ENCODE data around the gene SIRPA.

SIRPA gene

DNA sequence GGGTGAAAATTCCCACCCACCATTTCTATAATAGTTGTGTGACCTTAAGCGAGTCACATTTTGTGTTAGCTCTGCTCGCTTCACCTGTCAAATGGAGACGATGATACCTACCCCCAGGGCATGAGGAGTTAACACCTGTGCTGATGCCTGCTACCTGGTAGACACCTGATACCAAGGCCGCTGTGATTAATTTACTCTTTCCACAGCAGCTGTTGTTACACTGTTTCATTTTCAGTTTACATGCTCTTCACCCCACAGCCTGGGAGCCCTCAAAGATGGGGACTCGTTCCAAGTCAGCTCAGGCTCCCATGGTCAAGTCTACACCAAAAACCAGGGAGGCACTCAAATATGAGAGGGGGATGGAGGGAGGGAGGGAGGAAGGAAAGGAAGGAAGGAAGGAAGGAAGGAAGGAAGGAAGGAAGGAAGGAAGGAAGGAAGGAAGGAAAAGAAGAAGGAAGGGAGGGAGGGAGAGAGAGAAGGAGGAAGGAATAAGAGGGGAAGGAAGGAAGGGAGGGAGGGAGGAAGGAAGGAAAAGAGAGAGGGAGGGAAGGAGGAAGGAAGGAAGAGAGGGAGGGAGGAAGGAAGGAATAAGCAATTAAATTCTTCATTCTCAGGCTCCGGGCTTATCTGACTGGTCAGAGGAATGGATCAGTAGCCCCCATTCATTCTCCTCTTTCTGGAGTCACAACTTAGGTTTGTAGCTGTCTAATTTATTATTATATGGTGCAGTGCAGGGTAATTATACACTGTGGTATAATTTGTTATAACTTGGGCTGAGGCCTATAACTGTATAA, 57.7 kb downstream of the SIRPA start:
- DNase-seq: no peak

DNA sequence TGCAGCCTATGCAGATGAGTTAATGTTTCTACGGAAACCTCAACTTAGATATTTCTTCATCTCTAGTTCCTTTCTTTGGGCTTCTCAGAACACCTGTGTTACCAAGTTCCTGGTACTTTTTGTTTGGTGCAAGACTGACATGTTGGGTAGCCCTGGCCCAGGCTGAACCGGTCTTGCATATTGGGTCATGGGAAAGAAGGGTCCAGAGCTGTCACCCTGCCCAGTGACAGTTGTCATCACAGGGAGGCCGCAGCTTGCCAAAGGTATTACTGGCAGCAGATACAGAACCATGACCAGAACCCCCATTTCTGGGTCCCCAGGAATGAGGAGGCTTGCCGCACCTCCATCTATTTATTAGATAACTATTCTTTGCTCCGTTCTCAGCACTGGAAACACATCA, 58.4 kb downstream of the SIRPA start:
- DNase-seq: no peak

DNA sequence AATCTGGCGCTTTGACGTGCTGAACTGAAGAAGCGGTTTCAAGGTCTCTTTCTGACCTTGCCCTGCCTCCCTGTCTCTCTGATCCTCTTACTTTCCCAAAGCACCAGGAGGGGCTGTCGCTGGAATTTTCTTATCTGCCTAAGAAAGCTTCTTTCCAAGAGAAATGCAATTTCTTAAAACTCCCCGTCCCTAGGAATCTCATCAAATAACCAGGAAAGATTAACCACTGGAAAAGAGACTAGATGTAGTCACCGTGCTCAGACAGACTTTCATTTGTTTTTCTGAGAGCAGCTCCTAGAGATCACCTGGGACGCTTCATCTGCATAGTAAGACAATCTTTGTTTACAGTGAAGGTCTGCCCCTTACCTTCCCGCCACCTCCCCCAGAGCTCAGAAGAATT, 60.0 kb downstream of the SIRPA start:
- DNase-seq: no peak

DNA sequence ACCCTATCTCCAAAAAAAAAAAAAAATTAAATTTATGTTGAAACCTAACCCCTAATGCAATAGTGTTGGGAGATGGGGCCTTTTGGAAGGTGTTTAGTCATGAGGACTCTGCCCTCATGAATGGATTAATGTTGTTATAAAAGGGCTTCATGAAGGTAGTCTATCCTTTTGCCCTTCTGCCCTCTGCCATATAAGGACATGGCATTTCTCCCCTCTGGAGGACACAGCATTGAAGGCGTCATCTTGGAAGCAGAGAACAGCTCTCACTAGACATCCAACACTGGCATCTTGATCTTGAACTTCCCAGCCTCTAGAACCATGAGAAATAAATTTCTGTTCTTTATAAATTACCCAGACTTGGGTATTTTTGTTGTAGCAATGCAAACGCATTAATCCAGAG, 63.2 kb downstream of the SIRPA start:
- no peak for DNase-seq

DNA sequence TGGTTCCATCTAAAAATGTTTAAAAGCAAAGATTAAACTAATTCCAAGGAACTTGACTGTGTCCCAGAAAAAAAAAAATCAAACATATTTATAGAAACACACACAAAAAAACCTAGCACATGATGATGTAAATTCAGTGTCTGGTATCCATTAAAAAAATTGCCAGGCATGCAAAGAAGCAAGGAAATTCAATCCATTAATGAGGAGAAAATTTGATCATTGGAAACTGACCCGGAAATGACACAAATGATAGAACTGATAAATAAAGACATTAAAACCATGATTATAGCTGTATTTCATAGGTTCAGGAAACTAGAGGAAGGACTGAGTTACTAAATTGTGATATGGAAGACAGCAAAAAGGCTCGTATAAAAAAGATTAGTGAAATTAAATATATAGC, 63.9 kb downstream of the SIRPA start:
- DNase-seq: no peak

DNA sequence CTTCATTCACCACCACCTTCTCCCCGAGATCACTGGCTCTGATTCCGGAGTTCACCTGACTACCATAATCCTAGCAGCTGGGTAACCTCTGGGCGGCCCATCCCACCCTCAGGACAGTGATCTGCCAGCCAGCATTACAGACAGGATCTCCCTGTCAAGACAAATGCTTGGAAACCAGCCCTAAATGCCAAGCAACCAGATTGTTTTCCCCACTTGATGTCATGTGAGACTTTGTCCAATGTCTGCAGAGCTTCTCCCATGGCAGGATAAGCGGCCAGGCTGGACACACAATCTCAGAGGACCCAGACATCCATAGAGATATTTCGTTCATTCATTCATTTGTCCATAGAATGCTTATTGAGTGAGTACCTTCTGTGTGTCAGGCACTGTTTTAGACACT, 66.2 kb downstream of the SIRPA start:
- no peak for DNase-seq

DNA sequence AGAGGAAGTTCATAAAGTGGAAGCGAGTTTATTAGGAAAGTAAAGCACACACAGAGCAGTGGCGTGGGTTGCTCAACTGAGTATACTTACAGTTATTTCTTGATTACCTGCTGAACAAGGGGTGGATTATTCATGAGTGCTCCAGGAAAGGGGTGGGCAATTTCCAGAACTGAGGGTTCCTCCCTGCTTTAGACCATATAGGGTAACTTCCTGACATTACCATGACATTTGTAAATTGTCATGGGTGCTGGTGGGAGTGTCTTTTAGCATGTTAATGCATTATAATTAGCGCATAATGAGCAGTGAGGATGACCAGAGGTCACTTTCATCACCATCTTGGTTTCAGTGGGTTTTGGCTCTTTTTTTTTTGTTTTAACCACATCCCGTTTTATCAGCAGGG, 68.9 kb downstream of the SIRPA start:
- no peak for DNase-seq

DNA sequence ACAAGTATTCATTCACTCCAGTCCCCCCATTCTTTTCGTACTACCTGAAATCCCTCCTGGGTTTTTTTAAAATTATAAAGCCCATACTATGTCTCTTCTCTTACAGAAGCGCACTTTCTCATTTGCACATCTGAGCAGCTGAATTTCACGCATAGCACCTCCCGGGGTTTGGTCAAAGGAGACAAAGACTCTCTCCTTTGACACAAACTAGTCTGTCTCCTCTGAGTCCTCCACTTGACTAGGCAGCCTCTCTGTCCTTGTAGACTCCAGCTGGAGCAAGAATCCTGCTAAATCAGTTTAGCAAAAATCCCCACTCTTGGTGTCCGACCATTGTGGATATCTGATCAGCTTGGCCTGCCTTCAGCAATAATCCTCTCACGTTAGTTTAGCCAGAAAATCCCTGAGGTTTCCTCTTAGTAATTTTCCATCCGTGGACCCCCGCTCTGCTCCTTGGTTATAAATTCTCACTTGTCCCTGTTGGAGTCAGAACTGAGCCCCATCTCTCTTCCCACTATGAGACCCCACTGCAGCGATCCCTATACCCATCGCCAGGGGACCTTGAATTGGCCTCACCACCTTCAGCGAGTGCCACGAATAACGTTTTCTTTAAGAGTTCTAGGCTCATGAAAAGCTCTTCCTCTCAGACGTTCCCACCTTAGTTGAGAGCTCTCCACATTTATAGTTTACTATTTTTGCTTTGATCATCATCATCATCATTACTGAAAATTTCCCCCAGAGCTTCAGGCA, 69.6 kb downstream of the SIRPA start:
- DNase-seq: no peak

DNA sequence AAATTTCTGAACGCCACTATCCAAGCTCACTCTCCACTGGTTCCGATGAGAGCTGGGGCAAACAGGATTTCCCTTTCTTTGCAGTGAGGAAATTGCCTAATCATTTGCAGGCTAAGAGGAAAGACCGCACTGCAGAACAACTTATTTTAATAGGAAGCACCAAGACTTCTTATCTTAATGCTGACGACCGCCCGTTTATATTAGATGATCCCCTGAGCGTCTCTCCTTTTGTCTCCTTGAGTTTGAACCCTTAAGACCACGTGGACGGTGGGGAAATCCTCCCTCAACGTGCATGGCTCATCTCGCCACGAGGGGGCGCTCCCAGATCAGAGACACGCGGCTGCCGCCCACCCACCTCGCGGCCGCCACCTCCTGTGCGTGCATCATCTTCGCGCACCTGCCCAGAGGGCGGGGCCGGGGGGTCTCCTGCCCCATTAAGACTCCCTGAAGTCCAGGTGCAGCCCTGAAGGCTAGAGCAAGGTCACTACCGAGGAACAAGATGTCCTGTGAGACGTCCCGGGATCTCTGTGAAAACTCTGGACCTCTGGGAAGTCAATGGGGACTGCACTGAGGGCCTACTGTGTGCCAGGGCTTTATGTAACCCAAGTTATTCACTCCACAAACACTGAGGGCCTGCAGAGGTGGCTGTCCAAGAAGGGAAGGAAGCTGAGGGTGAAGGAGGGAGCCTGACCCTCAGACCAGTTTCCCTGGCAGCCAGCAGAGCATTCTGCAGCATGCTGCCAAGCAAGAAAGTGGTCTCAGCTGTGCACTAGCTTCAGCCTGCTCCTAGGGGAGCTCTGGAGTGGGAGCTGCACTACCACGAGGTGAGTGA, 70.5 kb downstream of the SIRPA start:
- peak; percentile 95 for DNase-seq

DNA sequence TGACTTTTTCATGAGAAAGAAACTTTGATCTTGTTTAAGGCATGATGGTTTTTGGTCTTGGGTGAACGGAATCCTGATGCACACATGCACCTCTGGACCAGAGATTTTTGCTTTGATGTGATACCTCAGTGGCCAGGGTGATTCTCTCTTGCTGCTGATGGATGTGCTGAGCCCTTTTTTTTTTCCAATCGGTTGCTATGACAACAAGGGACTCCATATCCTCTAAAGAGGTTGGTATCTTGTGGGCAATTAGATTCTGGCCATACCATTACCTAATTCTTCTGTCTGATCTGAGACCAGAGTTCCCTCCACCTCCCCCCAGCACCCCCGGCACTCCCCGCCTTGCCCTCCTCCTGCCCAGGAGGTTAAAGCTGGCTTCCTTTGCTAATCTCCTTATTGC, 73.8 kb downstream of the SIRPA start:
- DNase-seq: no peak

DNA sequence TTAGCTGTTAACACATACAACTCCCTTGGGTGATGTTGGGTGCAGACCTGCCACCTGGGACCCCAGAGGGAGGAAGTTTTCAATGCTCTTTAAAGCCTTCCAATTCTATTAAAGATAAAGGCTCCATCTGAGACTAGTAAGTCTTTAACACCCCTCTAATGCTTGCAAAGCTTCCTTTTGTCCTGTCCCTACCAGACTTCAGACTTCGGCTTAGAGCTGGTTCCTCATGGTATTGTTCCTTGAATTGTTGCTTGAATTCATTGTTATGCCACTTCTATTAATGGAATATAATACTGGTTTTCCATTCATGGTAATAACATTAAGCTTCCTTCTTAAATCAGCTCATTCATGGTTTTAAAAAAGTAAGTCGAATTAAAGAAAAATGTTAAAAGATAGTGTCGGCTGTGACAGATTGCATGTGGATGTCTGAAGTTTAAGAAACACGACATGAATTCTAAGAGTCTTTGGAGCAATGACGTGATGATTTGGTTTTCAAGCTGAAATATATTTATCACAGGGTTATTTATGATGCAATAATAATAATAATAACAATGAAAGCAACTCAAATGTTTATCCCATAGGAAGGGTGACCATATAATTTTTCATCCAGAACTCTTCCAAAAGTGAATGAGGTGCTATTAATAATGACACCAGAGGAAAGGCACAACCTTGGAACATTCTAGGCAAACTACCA, 76.8 kb downstream of the SIRPA start:
- no peak for DNase-seq

DNA sequence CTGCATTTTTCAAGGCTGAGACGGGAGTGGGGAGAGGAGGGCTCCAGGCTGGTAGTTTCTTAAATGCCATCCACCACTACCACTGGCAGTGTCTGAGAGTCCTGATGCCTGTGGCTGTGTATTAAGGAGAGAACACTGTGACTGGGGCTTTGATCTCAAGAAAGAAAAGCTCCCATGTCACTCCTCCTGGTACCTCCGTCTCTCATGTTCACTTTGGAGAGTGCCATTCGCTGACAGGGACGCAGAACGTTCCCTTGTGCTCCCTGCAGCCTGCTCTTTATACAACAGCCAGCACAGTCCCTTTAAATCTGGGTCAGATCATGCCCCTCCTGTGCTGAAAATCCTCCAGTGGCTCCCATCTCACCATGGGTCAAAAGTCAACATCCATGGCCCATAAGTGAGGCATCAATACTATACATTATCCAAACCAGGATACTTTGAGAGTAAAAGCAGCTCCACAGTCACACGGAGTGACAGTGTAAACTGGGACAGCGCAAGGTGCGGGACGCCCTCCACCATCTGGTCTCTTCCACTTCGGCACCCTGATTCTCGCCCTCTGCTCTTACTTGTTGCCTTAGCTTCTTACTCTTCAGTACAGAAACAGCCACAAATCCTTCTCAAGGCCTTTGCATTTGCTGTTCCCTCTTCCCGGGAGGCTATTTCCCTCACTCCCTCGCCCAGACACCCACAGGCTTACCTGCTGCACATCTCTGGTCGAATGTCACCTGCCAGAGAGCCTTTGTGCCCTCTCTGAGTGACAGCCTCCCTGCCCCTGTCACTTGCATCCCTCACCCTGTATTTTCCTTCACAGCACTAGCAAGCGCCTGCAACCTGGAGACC, 78.6 kb downstream of the SIRPA start:
- no peak for DNase-seq

DNA sequence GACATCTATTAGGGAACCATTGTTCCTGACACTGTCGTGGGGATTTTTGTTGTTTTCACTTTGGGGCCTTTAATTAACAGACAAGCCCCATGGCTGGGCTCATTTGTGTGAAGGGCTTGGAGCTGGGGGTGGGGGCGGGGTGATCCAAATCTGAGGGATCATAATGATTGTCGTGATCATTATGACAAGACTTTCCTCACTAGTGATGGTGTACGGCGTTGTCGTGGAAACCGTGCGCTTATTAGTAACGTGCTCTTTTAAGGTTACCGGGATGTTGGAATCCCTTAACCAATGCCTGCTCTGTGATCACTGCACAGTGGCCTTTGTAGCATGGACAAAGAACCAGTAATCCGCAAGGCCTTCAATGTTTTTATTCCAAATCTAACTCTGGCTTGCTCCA, 80.1 kb downstream of the SIRPA start:
- DNase-seq: no peak

DNA sequence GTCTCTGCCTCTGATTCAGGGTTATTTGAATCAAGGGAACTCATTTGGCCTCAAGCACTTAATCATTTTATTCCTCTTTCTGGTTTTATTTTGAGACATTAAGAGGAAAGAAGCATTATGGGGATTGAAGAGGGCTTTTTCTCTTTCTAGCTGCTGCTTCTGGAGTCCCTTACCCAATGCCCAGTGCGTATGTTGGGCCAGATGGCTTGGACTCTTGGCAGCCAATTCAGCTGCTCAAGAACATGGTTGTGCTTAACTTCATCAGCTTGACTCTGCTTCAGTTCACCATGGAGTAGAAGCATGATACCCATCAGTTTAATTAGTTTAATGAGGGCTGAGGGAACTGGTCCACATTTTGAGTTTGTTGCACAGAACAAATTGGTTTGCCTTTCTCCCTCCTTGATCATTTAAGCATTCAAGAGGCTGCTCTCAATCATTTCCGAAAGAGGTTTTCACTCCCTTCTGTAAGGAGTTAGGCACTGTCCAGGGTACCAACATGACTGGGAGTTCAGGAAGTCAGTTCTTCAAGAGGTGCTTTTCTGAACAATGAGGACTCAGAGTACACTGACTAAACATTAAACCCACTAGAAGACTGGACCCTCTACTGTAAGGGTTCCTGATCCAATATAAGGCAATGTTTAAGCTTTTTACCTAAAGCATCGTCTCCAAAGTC, 84.0 kb downstream of the SIRPA start:
- no peak for DNase-seq

DNA sequence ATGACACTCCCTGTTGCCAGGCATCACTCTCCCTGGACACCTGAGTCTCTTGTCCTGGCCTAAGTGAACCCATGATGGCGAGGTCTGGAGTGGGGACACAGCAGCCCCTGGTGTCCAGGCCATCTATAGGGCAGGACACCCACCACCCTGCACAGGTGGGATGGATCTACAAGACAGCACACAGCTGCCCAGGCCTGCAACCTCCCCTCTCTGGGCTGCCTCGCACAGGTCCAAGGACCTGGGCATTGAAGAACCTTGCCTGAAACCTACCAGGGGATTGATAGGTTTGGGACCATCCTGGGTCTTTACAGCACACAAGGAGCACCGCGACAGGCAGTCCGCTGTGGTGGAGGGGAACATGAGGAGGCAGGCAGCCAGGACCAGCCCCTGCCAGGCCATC, 87.5 kb downstream of the SIRPA start:
- no peak for DNase-seq

DNA sequence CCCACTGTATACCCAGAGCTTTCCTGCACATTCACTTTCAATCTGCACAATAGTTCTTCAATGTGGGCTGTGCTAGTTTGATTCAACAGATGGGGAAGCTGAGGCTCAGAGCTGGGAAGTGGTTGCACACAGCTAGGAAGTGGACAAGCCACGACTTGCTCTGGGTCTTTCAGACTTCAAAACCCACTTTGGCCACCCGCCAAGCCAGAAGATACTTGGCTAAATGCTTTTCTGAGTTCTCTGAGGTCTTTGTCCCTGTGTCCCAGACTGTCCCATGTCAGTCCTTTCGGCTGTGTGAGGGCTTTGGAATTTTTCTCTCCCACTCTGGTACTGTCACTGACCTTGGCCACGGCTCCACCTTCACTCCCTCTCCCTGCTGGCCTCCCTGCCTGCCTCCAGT, 88.1 kb downstream of the SIRPA start:
- no peak for DNase-seq

DNA sequence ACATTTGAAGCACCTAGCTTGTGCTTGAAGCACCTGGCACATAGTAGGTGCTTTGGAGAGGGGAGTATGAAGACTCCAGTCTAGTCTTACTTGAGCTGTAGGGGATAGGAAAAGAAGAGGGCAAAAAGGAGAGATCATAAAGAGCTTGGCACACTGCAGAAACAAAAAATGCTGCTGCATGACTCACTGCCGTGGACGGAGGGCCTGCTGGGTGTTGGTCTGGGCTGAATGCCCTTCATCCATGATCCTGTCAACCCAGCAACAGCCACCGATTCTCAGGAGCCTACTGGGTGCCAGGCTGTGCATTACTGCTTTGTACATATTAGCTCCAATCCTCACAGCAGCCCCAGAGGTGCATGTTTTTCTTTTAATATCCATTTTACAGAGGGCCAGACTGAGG, 92.6 kb downstream of the SIRPA start:
- DNase-seq: no peak
